Sigmoid colon (tissue), 4 donors: Measurements from ENCODE around the gene CPXM2.

ENCODE experiments used
- EP300 ChIP-seq, 4 donors: sonication (generic); formaldehyde crosslinking; IDR thresholded peaks; one replicate each; pipeline ENCODE4 v1.6.1; 2017; ENCODE audit warnings: antibody characterized with exemption in 4 of 4
- POLR2A ChIP-seq, 2 donors: fragments of 450-650 bp; IDR thresholded peaks; one replicate each; pipeline ENCODE4 v1.6.1; 2016; ENCODE audit warnings: antibody characterized with exemption in 2 of 2, mild to moderate bottlenecking in 2 of 2, moderate library complexity in 2 of 2
- TF ChIP-seq, protein P1 (sequence below), 4 experiments: fragments of 450-650 bp in 3 of 4; fragments of 200-600 bp in 1 of 4; IDR thresholded peaks; one replicate each; pipeline ENCODE4 v1.5.1; 2016 to 2019; ENCODE audit warnings: antibody characterized with exemption in 4 of 4, mild to moderate bottlenecking in 3 of 4, moderate library complexity in 2 of 4

DNA sequence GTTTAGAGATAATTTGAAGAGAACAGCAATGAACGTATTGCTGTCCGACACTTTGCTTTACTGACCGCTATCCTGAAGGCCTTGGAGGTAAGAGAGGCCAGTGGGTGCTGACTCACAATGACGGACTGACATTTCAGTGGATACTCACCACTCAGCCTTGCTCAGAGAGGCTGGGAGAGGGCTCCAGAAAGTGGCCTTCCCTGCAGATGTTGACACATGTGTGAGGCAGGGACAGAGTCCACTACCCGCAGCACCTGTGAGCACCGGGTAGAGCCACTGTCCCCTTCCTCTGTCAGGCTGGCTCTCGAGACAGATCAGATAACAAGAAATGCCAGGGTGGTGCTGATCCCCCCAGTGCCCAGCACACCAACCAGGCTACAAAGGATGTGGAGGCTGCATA lies 150.5 kb downstream of the CPXM2 start:
- TF ChIP-seq, protein P1, sequence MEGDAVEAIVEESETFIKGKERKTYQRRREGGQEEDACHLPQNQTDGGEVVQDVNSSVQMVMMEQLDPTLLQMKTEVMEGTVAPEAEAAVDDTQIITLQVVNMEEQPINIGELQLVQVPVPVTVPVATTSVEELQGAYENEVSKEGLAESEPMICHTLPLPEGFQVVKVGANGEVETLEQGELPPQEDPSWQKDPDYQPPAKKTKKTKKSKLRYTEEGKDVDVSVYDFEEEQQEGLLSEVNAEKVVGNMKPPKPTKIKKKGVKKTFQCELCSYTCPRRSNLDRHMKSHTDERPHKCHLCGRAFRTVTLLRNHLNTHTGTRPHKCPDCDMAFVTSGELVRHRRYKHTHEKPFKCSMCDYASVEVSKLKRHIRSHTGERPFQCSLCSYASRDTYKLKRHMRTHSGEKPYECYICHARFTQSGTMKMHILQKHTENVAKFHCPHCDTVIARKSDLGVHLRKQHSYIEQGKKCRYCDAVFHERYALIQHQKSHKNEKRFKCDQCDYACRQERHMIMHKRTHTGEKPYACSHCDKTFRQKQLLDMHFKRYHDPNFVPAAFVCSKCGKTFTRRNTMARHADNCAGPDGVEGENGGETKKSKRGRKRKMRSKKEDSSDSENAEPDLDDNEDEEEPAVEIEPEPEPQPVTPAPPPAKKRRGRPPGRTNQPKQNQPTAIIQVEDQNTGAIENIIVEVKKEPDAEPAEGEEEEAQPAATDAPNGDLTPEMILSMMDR (IDR thresholded peaks at IDR 0.05) = no peak
- TF ChIP-seq POLR2A (IDR thresholded peaks at IDR 0.05) (no peak), EP300 (IDR thresholded peaks at IDR 0.05) (no peak)
